HG03139 (cell line): ENCODE data around the gene FIG4.
"Not testable (repeated sequence)": the region's sequence is repeated elsewhere in the genome, so short reads cannot be mapped to it uniquely, and the experiment has no call there.

Source experiments
- ATAC-seq: cut with Tn5 transposase; IDR thresholded peaks from one replicate; pipeline ENCODE4 v1.9.1; 2021; ENCODE audit not compliant: unreplicated experiment

The FIG4 gene

DNA sequence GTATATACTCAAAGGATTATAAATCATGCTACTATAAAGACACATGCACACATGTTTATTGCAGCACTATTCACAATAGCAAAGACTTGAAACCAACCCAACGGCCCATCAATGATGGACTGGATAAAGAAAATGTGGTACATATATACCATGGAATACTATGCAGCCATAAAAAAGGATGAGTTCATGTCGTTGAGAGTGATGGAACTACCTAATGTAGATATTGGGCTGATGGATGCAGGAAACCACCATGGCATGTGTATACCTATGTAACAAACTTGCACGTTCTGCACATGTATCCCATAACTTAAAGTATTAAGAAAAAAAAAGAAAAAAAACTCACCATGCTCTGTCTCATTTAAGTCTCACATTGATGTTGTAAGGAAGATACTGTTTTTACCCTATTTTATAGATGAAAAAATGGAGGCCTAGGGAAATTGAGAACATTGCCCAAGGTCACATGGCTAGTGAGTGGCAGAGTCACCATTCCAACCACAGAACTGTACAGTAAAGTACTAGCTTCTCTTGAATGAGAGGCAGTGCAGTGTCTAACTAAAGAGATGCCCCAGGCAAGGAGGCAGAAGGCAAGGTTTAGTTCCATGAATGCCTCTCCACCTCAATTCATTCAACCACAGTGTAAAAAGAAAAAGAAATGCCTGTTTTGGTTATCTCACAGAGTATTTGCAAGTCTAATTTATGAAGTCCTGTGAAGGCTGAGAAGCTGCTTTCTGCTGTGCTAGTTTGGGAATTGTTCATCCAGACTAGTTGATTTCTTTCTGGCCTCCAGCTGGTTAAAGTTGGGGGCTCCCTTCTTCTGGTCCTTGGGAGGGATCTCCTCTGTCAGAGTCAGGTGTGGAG, 68.2 kb downstream of the FIG4 start:
- no peak for ATAC-seq

DNA sequence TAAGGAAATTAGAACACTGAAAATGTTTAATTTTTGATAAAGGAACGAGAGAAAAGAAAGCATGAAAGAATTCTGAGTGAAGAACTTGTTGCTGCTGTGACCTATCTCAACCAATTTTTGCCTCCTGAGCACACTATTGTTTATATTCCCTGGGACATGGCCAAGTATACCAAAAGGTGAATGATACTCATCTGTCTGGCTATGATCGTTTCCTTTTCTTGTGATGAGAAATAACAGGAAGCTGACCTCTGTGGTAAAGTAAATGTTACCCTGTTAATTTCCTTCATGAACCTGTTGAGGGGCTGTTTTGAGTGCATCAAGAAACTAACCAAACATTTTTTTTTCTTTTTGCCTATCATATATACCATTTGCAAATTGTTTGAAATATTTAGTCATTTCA, 69.1 kb downstream of the FIG4 start:
- no peak for ATAC-seq

DNA sequence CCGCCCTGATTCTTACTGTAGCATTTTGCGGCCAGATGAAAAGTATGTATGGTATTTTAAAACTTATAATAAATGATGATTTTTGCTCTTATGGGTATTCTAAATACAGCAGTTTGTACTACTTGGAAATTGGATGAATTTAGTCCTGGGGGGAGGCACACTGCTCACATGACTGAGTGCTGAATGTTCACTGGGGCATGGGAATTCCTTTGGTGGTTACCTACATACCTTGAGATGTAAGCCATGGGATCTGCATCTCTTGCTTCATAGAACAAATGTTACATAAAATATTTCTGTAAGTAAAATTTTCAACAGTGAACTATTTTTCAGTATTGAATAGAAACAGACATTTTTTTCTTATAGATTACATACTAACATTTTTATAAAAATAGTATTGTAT, 71.1 kb downstream of the FIG4 start:
- ATAC-seq = no peak

DNA sequence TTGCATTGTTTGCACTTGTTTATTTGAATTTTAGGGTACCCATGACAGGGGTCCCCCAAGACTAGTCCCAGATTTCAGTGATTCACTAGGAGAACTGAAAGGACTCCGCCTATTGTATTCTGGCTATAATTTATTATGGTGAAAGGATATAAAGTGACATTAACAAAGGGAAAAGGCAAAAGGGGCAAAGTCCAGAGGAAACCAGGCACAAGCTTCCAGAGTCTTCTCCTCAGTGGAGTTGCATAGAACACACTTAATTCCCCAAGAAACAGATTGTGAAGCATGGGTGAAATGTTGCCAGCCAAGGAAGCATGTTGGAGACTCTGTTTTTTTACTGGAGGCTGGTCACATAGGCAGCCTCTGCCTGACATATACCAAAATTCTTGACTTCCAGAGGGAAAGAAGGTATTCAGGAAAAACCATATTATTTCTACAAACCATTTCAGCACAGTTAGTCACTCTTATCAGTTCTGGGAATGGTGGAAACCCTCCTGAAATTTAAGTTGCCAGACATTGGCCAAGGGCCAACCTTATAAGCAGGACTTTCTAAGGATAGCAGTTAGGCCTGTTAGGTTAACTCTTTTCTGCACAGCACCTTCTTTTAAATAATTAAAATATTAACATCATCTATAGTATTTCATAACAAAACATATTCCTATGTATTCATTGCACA, 71.8 kb downstream of the FIG4 start:
- no peak for ATAC-seq

DNA sequence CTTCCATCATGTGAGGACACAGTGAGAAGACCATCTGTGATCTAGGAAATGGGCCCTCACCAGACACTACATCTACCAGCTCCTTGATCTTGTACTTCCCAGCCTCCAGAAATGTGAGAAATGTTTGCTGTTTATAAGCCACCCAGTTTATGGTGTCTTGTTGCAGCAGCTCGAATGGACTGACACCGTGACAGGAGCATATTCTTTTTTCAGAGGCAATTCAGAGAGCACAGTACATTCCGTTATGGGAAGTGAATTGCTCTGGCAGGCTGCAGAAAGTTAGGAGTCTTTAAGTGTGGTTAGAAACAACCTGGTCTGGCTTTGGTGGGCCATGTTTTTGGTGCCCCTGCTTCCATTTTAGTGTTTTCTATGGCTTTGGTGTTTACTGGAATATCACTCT, 75.1 kb downstream of the FIG4 start:
- ATAC-seq = no peak

DNA sequence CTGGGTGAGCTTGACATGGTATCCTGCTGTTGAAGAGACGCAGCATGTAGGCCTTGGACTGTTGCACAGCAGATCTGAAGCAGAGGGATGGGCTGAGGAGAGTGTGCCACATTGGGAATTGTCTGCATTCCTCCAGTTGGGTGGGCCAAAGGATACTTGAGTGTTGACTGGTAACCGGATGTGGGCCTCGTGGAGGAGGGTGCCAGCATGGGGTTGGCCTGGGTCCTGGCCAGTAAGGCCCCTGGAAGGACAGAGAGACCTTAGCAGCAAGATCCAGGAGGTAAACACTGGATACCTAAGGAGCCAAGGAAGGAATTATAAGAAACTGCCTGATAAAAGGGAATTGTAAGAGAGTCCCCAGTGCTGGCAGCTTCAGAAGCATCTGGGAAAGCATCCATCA, 76.9 kb downstream of the FIG4 start:
- no peak for ATAC-seq

DNA sequence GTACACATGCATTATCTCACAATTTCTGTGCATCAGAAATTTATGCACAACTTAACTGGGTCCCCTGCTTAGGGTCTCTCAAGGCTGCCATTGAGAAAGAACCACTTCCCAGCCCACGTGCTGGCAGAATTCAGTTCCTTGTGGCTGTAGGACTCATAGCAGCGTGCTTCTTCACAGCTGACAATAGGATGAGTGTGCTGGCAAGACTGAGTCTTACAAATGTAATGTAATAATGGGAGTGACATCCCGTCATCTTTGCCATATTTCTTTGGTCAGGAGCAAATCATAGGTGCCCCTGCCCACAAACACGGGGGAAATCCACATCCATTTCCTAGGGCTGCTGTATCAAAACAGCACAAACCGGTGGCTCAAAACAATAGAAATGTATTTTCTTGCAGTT, 77.4 kb downstream of the FIG4 start:
- no peak for ATAC-seq

DNA sequence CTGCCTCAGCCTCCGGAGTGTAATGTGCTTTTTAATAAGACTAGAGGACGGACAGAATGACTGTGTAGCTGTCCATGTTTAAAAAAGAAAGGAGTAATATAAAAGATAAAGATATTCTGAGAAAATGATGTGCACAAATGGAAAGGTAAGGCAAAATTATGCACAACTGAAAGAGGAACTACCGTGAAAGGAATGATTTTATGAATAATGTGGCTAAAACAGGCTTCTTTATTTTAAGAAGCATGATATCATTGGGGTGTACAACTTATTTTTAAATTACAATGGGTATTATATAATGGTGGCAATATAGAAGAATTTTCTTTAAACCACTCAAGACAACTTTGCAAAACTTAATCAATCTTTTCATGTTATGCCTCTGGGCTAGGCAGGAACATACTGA, 78.1 kb downstream of the FIG4 start:
- no peak for ATAC-seq

DNA sequence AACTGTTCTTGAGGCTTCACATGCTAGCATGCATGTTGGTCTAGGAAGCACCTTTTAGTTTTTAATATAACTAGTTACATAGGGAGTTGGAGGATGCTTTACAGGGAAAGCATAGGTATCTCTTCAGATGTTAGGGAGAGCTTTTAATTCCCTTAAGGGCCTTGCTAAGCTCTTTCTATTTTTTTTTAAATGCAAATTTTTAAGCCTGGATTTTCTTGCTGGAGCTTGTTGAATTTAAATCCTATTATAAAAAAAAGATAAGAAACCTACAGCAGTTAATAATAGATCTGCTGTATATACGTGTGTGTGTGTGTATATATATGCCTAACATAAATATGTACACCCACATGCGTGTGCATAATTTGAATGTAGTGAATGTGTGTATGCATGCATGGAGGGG, 79.0 kb downstream of the FIG4 start:
- ATAC-seq = no peak

DNA sequence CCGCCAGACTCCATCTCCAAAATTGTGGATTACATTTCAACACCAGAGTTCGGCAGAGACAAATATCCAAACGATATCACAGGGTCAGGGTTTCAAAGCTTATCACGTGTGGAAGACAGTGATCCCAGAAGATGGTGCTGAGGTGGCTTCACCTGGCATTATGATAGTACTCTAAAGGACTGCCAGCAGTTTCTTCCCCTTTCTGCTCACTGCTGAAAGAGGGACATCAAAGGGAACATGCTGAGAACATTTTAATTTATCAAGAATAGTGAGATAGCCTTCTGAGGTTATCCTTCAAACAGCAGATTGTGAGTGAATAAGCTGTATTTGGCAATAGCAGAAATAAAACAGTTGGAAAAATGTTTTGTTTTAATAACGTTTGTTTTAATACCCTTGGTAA, 79.7 kb downstream of the FIG4 start:
- ATAC-seq = no peak

DNA sequence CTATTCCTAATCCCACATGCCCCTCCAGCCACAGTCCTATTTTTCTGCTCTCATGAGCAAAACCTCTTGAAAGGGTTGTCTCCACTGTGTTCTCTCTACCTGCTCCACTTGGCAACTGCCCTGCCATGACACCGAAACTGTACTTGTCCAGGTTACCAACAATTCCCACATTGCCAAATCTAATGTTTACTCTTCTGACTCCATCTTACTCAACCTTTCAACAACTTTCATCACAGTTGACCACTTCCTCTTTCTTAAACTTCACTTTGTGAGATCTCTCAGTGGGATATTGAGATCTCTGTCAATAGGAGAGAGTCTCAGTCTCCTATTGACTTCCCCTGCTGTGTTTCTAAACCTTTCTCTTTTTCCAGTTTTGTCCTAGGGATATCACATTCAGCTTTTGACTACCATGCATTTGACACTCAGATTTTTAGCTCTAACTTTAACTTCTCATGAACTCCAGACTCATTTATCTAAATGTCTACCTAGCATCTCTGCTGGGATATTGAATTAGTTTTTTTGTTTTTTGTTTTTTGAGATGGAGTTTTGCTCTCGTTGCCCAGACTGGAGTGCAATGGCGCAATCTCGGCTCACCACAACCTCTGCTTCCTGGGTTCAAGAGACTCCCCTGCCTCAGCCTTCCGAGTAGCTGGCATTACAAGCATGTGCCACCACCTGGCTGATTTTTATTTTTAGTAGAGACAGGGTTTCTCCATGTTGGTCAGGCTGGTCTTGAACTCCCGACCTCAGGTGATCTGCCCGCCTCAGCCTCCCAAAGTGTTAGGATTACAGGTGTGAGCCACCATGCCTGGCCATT, 81.1 kb downstream of the FIG4 start:
- ATAC-seq = not testable (repeated sequence)

DNA sequence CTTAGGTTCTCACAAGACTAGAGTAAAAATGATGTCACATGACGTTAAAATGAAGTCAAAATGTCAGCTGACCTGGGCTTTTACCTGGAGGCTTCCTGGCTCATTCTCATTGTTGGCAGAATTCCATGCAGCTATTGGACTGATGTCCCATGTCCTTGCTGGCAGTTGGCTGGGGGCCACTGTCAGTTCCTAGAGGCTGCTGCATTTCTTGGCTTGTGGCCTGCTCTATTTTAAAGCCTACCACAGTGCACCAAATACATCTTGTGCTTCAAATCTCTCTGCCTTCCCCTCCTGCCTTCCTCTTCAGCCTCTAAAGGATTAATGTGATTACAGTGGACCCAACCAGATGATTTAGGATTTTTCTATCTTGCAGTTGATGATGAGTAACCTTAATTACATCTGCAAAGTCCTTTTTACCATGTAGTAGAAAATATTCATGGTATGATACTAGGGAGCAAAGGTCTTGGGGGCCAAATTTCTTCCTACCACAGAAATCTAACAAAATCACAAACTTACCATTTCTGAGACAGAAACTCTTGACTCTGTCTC, 81.9 kb downstream of the FIG4 start:
- no peak for ATAC-seq

DNA sequence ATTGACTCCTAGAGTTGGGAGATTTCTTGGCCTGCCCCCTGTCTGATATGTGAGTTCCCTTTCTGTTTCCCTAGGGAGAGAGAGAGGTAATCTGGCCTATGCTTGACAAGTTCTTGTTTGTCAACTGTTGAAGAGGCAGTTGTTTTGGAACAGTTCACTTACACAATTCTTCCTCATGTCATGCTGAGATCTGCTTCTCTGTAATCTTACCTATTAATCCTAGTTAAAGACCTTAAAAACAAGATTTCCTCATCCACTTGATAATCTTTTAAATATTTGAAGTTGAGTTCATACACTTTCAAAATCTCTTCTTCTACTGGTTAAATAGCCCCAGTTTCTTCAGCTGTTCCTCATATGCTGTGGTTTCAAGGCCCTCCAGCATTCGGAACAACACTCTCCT, 89.9 kb downstream of the FIG4 start:
- no peak for ATAC-seq

DNA sequence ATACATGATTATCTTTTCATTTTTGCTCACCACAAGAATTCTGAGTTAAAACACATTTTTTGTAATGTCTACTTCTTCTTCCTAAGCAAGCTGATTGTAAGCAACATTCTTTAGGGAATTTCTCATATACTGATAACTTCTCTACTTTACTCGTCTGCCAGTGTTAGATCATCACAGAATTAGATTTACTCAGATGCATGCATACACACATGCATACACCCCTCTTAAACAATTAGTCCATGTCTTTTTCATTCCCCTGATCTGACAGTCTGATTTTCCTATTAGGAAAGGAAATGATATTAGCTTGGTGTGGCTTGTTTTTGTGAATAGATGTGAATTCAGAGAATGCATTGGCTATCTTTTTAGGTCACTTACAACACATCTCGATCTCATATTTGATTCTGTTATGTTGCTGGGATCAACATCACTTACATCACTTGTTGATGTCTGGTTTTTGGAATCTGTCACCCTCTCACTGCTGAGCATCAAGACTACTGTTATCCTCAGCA, 91.4 kb downstream of the FIG4 start:
- ATAC-seq = no peak

DNA sequence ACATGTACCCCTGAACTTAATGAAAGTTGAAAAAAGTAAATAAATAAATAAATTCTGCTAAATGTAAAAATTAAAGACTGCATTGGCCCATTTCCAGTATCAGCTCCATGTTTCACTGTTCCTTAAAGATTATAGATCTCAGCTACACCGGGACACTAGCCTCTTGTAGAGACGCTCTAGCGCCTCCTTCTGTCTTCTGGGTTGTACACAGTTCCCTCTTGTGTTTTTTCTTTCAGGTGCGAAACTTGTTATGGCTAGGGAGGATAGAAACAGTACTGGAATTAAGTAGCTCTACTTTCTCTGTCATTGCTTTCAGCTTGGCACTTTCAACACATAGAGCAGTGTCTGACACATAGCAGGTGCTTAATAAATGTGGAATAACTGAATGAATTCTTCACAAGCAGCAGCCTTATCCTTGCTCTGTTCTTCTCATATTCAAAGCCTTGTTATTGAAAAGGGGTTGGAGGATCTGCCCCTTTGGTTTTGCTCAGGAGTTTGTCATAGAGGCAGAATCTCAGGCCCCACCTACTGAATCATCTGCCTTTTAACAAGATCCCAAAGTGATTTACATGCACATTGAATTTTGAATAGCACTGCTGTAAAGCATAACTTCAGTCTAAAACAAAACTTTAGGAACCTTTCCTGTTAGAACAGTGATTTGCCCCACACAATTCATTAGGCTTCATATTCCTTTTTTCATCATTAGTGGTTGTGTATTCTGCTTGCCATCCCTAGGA, 92.3 kb downstream of the FIG4 start:
- no peak for ATAC-seq

DNA sequence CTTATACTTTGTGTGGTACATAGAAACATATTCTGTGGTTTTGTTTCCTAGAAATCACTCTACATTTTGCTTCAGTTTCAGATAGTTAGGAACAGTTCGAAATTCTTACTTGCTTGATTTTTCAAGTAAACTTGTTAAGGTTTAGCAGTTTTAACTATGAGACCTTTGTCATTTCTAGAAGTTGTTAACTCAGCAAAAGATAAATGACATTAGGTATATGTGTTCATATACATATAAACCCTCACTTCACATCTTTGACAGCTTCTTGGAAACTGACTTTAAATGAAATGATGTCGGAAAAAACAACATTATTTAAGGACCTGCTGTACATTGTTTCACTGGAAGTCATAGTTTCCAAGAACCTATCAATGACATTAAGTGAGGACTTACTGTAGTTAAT, 96.2 kb downstream of the FIG4 start:
- ATAC-seq = no peak

DNA sequence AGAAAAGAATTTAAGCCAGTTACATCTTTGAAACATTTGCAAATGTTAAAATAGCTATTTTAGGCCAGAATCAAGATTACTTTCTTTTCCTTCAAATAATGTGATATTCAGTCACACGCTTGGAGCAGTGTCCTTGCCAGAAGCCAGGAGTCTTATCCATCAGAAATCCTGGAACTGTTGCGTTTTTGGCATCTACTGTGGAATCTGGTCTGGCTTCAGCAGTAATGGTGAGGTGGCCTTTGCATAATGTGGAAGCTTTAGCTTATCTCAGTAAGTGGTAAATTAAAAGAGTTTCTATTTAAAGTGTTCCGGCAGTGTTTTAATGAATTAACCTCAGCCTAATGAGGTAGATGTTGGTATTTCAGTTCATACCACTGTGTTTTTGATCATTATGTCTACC, 97.6 kb downstream of the FIG4 start:
- ATAC-seq = no peak

DNA sequence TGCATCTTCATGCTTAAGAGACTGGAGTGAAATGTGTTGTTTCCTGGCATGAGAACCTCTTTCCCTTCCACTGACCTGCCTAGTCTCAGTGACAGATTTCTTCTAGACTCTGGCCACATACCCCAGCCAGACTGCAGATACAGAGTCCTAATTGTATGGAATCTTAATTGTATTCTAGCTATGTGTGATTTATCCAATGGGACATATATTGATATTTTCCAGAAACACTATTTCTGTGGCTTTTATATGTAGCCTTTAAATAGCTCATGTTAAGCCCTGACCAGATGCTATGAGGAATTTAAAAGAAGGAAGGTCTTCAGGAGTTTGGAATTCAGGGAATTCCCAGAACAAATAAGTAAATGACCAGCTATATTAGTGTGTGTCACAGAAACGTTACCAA, 99.0 kb downstream of the FIG4 start:
- no peak for ATAC-seq

DNA sequence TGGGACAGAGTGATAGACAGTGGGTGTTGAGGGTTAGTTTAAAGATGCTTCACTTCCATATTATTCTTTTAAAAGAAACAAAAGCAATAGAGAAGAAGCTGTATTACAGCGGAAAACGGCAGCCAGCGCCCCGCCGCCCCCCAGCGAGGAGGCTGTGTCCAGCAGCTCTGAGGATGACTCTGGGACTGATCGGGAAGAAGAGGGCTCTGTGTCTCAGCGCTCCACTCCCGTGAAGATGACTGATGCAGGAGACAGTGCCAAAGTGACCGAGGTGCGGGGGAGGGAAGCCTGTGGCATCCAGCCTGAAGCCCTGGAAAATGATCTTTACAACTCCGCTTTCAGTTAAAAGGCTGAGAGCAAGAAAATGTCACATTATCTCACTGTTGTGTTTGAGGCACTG, 100.2 kb downstream of the FIG4 start:
- no peak for ATAC-seq

DNA sequence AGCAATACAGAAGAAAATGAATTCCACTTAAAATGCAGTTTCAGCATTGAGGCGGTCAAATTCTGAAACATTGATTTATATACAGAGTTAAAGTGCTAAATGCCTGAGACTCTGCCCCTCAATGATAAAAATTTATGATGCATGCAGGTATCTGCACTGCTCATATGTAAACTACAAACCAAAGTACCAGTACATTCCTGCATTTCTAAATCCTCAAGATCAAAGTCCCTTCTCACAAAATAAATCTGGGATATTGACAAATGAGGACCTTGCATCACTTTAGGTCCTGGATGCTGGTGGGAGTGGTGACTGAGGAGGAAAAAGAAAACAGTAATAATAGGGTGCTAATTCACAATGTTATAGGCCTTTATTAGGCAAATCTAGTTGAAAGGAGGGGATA, 101.9 kb downstream of the FIG4 start:
- no peak for ATAC-seq

DNA sequence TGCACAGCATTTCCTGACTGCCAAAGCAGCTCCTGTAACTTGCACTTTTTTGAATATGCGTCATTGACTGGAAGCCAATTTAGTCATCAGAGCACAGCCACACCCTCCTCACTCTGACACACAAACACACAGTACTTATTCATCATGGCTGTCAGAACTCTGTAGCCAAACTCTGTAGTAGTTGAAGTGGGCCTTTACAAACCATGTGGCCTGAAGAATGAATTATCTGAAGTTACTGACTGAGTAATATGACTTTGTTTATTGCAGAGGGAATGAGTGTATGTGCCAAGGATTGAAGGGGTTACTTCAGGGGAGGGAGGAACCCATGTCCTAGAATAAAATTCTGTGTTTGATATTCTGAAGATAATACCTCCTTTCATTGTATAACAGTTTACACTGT, 102.7 kb downstream of the FIG4 start:
- no peak for ATAC-seq
